GM21529 (cell line): ENCODE results near the gene DNAH1.

ENCODE experiments used
- ATAC-seq: cut with Tn5 transposase; IDR thresholded peaks from one replicate; pipeline ENCODE4 v1.9.1; 2021; ENCODE audit not compliant: unreplicated experiment

DNAH1 gene

DNA sequence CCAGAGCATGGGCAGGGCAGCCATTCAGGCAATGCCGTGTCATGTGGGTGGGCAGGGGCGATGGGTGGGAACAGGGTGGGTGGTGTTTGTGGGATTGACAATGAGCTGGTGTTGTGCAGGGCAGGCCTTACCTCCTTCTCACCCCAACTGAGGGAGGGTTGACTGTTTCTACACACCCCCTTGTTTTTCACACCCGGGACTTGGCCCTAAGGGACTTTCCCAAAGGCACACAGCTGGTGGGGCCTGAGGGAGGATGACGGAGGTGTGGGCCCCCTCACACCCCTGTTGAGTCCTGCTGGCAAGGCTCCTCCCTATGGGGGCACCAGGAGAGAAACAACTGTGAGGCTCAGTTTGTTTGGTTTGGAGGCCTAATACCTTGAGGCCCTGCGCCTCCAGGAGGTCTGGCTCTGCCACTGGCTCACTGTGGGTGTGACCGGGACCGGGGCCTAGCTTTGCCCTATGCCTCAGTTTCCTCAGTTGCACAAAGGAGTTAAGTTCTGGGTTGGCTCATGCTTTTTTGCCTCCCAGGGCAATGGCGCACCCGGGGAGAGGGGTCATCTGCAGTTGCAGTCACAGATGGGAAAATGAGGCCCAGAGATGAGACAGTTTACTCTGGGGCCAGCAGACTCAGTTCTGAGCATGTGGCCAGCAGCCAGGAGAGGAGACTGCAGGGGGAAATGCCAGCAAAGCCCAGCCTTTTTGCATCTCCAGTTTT is 5.1 kb upstream of the DNAH1 start:
- ATAC-seq, result no peak

DNA sequence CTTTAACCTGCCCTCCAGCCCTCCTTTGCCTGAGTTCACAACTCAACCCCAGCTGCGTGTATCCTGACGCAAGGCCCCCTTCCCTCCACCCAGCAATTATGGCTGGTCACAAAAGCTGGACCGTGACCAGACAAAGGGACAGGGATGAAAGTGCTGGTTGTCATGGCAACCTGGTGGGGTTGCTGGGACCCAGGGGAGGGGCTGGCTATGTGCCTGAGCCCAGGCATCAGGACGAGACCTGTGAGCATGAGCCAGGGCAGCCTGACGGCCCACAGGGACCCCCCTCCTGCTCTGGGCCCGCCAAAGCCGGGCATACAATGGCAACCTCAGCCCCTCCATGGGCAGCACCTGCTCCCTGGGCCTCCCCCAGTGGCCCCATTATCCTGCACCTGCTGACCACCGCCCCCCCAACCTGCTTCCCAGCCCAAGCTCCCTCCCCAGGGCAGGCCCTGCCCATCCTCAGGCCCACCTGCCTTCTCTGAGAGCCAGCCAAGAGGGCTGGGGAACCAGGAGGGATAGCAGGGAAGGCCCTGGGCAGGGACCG is 4.5 kb upstream of the DNAH1 start:
- ATAC-seq, result no peak

DNA sequence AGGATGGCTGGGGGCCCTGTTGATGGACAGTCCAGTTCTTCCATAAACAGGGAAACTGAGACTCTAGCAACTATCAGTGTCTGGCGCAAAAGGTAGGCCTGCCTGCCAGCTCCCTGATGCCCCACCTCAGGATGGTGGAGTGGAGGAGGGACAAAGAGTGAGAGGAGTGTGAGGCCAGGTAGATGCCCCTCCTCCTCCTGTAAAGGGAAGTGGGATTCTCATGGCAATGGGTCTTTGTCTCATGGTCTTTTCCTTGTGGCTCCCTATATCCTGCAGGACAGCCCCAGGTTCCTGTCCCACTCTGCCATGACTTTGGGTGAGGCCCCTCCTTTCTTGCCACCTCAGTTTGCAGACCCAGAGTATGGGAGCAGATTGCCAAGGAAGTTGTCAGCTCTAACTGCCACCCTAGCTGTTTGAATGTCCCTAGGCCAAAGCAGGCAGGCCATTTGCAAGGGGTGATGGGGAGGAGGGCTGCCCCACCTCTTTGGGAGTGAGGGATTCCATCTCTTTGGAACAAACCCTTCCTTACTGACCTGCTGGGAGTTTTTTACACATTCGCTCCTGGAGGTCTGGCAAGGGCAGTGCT is 2.8 kb upstream of the DNAH1 start:
- ATAC-seq, result peak; percentile 24

DNA sequence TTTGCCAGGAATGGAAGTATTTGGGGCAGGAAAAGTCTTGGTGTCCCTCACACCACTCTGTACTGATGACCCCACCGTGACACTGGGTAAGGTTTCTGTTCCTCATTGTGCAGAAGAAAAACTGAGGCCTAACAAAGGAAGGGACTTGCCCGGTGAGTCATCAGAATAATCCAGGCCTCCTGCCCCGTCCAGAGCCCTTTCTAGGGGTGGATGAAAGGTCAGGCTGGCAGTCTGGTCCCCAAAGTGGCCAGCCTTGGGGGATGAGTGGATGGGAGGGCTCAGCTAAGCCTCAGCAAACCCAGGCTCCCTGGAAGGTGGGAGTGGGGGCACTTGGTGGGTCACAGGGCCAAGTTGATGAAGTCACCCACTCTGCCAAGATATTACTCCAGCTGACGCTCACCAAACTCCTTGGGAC is 2.3 kb upstream of the DNAH1 start:
- ATAC-seq, result peak; percentile 93

DNA sequence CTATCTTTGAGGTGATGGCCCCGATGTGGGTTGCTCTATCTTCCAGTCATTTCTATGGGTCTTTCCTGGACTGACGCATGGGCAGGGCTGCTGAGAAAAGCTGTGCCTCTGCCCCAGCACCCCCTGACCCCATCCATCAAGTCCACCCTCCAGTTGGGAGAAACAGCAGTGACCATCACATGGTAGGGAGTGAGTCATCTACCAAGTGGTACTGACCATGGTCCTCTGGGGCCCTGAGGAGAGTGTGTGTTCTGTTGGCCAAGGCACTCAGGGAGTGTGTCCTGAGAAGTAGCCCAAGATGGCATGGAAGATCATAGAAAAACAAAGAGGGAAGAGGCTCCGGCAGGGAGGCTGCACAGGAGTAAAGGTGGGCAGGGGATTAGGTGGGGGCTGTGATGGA is 1.6 kb upstream of the DNAH1 start:
- ATAC-seq, result no peak

DNA sequence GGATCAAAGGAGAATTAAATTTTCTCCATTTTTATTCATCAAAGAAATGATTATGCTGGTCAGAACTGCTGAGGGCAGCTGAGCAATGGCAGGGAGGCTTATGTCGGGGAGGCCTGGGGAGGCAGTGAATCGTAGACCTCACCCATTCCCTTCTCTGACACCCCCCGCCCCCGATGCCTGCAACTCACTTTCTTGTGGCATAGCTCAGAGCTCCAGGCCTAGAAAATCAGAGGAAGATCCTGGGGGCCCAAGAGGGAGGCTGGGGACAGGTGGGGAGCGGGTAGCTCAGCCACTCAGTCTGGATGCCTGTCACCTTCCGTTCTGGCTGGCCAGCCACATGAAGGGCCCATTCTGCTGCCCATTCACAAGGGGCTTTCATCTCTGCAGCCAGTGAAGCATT is 1.1 kb upstream of the DNAH1 start:
- ATAC-seq, result no peak

DNA sequence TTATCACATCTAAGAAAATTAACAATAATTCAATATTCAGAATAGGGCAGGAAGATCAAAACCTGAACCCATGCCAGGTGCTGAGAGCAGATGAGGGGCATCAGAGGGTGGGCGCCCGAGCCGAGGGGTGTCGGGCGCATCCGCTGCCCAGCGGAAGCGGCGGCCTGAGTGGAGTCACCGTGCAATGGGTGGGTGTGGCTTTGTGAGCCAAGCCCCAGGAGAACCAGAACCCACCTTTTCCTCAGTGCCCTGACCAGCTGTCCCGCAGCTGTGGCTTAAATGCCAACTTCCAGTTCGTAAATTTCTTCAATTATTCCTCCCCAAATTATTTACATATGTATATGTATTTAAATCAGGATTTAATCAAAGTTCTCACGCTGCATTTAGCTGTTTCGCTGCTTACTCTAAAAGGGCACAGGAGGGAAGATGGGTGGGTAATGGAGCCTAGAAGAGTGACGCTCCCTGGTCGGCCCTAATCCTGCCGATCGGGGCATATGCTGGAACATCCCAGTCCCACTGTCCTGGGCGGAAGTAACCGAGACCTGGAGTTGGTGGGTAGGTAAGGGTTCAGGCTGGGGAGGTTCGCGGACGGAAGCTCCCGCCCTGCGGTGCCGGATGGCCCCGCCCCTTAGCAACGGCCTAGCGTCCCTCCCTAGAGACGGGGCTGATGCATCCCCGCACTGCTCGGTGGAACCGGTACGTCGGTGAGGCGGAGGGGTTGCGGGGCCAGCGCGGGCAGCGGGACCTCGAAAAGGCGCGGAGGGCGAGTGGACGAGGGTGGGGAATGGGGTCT is 1.3 kb downstream of the DNAH1 start:
- ATAC-seq, result no peak

DNA sequence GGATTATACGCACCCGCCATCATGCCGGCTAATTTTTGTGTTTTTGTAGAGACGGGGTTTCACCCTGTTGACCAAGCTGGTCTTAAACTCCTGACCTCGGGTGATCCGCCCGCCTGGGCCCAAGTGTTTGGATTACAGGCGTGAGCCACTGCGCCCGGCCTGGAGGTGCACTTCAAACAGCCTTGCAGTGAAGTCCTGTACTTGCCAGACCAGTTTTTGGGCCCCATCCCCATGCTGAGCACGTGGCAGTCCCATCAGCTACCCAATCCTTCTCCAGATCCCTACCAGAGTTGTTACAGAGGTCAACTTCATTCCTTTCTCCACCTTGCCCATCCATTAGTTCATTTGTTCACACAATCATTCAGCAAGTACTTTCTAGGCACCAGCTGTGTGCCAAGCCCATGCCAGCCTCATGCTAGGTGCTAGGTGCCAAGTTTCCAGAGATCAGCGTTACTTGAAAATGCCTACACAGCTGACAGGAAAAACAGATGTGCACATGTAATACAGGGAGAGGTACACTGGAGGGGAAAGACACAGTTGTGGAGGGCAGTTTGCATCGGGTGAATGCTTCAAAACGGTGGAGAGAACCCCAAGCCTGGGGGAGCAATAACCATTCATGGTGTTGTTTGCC is 2.2 kb downstream of the DNAH1 start:
- ATAC-seq, result no peak

DNA sequence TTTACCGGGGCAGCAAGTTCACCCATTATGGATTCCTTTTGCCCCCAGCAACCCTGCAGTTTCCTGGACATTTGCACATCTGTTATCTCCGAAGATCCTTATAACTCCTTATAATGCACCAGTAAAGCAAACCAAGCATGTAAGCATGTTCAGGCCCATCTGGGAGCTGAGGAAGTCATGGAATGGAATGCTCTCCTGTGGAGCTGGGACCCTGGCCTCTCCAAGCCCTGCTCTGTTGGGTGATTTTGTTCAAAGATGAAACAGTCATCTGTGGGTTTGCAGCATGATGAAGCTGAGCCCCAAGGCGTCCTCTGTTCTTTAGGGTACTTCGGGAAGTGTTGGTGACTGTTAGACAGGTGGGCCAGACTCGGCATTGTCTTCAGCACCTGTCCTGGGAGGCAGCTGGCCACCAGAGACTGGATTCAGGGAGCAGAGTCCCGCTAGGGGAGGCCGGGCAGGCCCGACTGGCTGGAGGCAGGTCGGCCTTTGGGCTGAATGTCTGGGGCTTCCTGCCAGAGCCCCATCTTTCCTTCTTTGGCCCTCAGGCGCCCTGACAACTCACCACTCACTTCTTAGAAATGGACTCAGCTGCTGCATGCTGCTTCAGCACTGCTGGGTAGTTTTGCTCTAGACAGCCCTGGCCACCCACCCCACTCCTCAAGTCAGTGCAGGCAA is 3.9 kb downstream of the DNAH1 start:
- no peak for ATAC-seq

DNA sequence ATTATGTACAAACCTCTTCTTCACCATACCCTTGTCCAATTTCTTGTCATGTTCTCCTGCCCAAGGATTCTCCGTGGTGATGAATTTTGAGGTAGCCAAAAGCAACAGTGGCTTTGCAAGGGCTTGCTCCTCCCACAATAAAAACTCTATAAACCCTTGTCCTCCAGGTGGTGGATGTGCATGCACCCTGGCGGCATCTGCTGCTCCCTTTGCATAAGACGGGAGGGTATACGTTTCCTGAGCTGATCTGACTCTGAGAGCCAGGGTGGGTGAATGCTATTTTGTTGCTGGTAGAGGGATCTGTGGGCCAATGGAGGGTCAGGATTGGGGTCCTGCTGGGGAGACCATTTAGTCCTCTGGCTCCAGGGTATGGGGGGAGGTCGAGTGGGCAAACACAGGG is 5.4 kb downstream of the DNAH1 start:
- no peak for ATAC-seq

DNA sequence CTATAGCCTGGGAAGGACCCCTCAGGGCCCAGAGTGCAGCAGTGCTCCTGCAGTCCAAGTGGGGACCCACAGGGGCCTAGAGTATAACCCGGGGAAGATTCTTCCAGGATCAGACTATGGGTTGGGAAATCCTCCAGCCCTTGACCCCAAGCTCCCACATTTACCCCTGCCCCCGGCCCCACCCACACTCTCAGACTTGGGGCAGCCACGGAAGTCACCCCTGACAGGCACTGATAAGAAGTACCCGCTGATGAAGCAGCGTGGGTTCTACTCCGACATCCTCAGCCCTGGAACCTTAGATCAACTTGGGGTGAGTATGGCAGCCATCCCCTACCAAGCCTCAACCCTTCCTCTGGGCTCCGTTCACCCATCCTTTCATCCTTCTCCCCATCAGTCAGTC is 6.3 kb downstream of the DNAH1 start:
- ATAC-seq, result no peak

DNA sequence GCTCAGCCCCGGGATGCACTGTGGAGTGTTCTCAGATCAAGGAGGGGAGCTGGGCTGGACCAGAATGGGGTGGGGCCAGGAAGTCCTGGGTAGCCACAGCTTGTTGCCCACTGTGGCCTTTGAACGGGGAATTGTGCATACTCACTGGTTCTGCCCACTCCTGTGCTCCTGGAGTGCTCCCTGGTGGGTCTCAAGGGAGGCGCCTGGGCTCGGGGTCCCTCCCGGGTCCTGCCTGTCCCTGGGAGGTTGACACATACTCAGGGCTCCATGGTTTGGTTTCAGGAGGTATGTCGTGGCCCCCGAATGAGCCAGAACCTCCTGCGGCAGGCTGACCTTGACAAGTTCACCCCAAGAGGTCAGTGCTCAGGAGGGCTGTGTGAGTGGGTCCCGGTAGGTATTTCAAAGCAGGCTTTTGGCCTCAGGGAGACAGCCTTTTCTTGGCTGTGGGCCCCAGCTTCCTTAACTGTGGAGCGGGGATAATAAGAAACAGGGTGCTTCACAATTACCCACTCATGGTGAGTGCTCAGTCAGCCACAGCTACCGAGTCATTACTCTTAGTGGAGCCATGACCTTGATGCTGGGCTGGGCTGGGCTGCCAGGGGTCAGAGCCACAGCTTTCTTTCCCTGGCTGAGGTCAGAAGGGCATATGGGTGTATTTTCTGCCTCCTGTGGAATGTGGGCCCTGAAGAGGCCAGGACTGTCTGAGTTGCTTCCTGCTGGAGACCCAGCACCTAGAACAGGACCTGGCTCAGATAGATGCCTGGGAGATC is 7.6 kb downstream of the DNAH1 start:
- no peak for ATAC-seq

DNA sequence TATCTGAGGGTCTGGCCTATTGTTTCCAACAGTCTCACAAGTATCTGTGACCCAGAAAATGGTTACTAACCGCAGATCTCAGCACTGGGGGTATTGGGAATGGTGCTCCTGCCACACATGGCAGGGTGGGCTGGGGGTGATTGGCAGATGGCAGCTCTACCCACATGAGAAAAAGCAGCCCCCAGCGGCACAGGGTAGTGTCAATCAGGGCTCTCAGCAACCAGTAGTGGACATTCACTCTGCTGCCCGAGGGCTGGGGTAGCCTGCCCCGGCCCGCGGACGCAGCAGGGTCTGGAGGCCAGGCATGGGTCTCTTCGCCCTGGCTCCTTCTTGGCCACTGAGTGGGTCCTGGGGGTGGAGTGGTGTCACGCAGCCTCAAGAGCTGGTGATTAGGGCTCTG is 8.6 kb downstream of the DNAH1 start:
- no peak for ATAC-seq

DNA sequence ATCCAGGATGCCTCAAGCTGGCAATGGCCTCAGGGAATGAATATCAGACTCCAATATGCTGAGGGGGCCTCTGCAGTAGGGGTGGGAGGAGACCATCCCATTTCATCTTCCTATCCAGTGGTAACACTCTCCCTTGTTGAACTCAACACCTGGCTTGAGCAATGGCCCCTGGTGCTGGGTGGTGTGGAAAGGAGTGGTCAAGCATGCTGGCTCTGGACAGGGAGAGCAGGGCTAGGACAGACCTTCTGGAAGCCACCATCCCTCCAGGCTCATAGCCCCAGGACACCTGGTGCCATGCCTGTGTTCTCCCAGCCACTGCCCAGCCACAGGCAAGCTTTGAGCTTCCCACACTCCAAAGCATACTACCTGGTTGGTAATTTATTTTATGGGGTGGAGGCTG is 9.6 kb downstream of the DNAH1 start:
- ATAC-seq, result no peak

DNA sequence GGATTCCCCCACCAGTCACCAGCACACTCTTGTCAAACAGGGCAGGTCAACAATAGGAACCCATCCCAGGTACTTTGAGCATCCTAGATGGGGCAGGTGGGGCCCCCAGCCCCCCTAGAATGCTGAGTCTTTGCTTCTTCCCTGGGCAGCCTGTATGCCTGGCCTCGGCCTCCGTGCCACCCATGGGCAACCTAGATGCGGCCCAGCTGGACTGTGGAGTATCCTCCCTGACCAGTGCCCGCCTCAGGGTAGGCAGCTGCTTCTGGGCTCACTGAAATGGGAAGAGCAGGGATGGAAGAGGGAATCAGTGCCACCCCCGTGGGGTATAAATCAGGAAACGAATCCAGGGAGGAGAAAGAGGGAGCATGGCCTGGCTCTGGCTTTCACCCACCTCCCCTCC is 10.9 kb downstream of the DNAH1 start:
- ATAC-seq, result no peak

DNA sequence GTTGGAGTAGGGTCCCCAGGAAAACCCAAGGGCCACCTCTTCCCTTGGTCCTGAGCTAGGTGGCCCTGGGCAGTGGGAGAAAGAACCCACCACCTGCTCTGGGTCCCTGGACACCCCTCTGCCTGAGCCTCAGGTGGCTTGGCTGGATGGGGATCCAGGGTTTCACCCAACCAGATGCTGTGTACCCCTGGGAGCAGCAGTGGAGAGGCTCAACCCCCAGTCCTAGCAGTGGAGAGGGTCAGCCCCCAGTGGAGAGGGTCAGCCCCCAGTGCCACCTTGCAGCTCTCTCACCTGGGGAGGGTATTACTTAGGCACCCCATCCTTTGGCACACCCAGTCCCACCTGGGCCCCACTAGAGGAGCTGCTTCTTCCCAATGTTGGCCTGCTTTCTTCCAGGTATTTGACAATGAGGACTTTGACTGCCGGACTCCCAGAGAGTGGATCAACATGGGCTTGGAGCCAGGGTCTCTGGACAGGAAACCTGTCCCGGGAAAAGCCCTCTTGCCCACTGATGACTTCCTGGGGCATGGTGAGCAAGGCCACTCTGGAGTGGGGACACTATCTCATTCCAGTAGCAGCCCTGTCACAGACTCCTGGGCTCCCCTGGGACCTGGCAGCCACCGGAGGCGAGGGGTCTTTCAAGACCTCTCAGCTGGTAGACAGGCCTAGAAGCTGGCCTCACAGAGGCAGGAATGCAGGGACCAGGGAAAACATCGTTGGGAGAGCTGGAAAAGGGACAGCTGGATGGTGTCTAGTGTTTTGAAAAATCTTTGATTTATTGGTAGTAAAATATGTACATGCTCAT is 11.6 kb downstream of the DNAH1 start:
- ATAC-seq, result no peak

DNA sequence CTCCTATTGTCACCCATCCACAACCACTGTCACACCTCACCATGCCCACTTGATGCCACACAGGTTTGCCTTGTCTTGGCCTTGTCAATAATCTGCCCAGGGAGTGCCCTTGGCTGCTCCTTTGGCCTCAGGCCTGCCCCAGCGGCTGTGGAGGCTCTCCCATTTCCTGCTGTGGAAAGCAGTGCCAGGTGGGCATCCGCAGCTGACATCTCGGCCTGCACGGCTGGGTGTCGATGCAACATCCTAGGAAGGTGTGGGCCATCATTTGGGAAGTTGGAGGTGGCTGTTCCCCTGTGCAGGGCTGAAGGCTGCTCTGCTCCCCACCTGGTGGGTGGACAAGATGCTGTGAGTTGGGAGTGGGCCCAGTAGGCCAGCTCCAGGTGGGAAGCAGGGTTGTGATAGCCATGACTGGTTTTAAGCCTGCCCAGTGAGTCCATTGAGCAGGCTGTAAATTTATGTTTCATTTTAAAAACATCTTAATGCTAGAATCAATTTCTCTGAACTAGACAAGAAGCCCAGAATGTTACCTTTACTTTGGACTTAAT is 12.5 kb downstream of the DNAH1 start:
- ATAC-seq, result no peak

DNA sequence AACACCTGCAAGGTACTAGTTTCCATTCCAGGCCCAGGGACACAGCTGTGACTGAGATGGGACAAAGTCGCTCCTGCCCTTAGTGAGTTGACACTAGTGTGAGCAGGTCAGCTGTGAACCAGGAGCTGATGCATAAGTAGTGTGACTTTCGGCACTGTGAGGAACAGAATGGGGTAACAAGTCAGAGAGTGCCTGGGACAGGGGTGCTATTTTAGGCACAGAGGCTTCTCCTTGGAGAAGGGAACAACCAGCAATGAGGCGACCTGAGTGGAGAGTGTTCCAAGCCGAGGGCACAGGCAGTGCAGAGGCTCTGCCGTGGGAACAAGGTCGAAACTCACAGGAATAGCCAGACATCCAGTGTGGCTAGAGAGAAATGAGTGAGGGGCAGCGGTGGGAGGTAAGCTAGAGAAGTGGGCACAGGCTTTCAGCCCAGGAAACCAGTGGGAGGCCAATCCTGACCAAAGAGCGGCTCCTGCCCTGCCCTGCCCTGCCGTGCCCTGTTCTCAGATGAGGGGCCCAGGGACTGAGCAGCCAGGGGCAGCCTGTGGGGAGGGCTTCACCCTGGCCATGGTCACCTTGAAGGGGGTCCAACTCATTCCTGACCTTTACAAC is 14.2 kb downstream of the DNAH1 start:
- ATAC-seq, result no peak

DNA sequence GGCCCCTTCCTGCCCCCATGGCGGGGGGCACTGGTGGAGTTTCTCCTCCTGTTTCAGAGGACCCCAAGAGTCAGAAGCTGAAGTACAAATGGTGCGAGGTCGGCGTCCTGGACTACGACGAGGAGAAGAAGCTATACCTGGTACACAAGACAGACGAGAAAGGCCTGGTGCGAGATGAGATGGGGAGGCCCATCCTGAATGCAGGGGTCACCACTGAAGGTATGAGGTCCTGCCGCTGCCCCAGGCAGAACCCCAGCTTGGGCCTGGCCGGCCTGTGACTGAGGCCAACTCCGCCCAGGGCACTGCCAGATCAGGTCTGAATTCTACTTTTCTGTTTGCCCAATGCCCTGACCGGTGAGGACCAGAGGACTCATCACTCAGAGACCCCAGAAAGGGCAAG is 15.0 kb downstream of the DNAH1 start:
- no peak for ATAC-seq
